GM23338 (cell line): ENCODE measurements around the gene RPL22. TPM values are rescaled to one million over a fixed set of nuclear protein-coding genes. Genes with fewer than 3 reads are reported as not detected.

Source experiments
- ATAC-seq: fragments of 200-7000 bp; cut with Tn5 transposase; 3 replicates; pipeline ENCODE4 v1.9.1; 2020
- DNase-seq: peaks from one replicate; pipeline ENCODE4 v3.0.0-alpha.2; 2015; ENCODE audit warnings: low spot score
- H2AFZ ChIP-seq: fragments of 200-600 bp; sonication (generic); 2 replicates; pipeline ENCODE4 v1.8.0; 2016; ENCODE audit warnings: antibody characterized with exemption, mild to moderate bottlenecking, moderate library complexity
- H3F3A ChIP-seq: fragments of 200-600 bp; sonication (generic); replicated peaks from 2 replicates; pipeline ENCODE4 v1.8.0; 2017; ENCODE audit warnings: antibody characterized with exemption, mixed run types, low read depth
- H3K27ac ChIP-seq: fragments of 200-600 bp; sonication (generic); 2 replicates; pipeline ENCODE4 v1.6.1; 2016; ENCODE audit warnings: low read depth
- H3K27me3 ChIP-seq: fragments of 200-600 bp; sonication (generic); 2 replicates; pipeline ENCODE4 v1.8.0; 2016; ENCODE audit warnings: mild to moderate bottlenecking, mixed run types, moderate library complexity; ENCODE audit not compliant: insufficient read depth
- H3K36me3 ChIP-seq: fragments of 200-600 bp; sonication (generic); 2 replicates; pipeline ENCODE4 v1.8.0; 2016; ENCODE audit warnings: mild to moderate bottlenecking; ENCODE audit not compliant: insufficient read depth
- H3K4me1 ChIP-seq: fragments of 200-600 bp; sonication (generic); 2 replicates; pipeline ENCODE4 v1.8.0; 2016; ENCODE audit warnings: mild to moderate bottlenecking, moderate library complexity; ENCODE audit not compliant: insufficient read depth
- H3K4me2 ChIP-seq: fragments of 200-600 bp; sonication (generic); 2 replicates; pipeline ENCODE4 v1.7.1; 2017; ENCODE audit warnings: mixed run types
- H3K4me3 ChIP-seq: fragments of 200-600 bp; sonication (generic); 2 replicates; pipeline ENCODE4 v1.6.1; 2016; ENCODE audit warnings: mixed run types
- H3K79me2 ChIP-seq: fragments of 200-600 bp; sonication (generic); replicated peaks from 2 replicates; pipeline ENCODE4 v1.8.0; 2017; ENCODE audit warnings: mild to moderate bottlenecking; ENCODE audit not compliant: insufficient read depth
- H3K9me2 ChIP-seq: fragments of 200-600 bp; sonication (generic); 2 replicates; pipeline ENCODE4 v1.8.0; 2017; ENCODE audit not compliant: insufficient read depth
- H4K20me1 ChIP-seq: fragments of 200-600 bp; sonication (generic); replicated peaks from 2 replicates; pipeline ENCODE4 v1.8.0; 2017; ENCODE audit warnings: mild to moderate bottlenecking; ENCODE audit not compliant: insufficient read depth
- H3K27ac Mint-ChIP-seq: 2 replicates; pipeline ENCODE4 v1.8.0; 2020; ENCODE audit warnings: inconsistent platforms, mild to moderate bottlenecking, moderate library complexity, mixed read lengths
- H3K27me3 Mint-ChIP-seq: 3 replicates; pipeline ENCODE4 v1.8.0; 2022; ENCODE audit warnings: low read depth, mild to moderate bottlenecking, moderate library complexity, mixed read lengths, inconsistent platforms; ENCODE audit not compliant: insufficient read depth, poor library complexity
- H3K36me3 Mint-ChIP-seq: 3 replicates; pipeline ENCODE4 v1.8.0; 2021; ENCODE audit warnings: low read depth, mild to moderate bottlenecking, inconsistent platforms, moderate library complexity, mixed read lengths
- H3K4me1 Mint-ChIP-seq: 3 replicates; pipeline ENCODE4 v1.8.0; 2020; ENCODE audit warnings: mild to moderate bottlenecking, inconsistent platforms, mixed read lengths
- H3K4me3 Mint-ChIP-seq: 3 replicates; pipeline ENCODE4 v1.8.0; 2021; ENCODE audit warnings: moderate library complexity, mild to moderate bottlenecking, inconsistent platforms, mixed read lengths
- H3K9me3 Mint-ChIP-seq: 3 replicates; pipeline ENCODE4 v1.8.0; 2020; ENCODE audit warnings: moderate library complexity, mild to moderate bottlenecking, inconsistent platforms, mixed read lengths
- CREB1 ChIP-seq: fragments of 250-450 bp; sonication (Bioruptor Pico); IDR thresholded peaks from 2 replicates; pipeline ENCODE4 v1.5.0; 2020; ENCODE audit warnings: low read depth, mild to moderate bottlenecking, moderate library complexity
- EZH2 ChIP-seq: fragments of 200-600 bp; sonication (generic); IDR thresholded peaks from one replicate; pipeline ENCODE4 v1.8.0; 2017; ENCODE audit warnings: antibody characterized with exemption, mild to moderate bottlenecking, low read depth; ENCODE audit not compliant: unreplicated experiment
- EZH2phosphoT487 ChIP-seq: fragments of 200-600 bp; sonication (generic); IDR thresholded peaks from one replicate; pipeline ENCODE4 v1.8.1; 2018; ENCODE audit warnings: antibody characterized with exemption; ENCODE audit not compliant: unreplicated experiment
- JUNB ChIP-seq: IDR thresholded peaks from one replicate; pipeline ENCODE4 v1.6.1; 2016; ENCODE audit warnings: antibody characterized with exemption; ENCODE audit not compliant: unreplicated experiment
- NANOG ChIP-seq: IDR thresholded peaks from 2 replicates; pipeline ENCODE4 v1.6.1; 2016; ENCODE audit warnings: antibody characterized with exemption, borderline replicate concordance
- POLR2AphosphoS5 ChIP-seq: IDR thresholded peaks from 2 replicates; pipeline ENCODE4 v1.6.1; 2016; ENCODE audit warnings: antibody characterized with exemption, low read depth
- STAT1 ChIP-seq: IDR thresholded peaks from one replicate; pipeline ENCODE4 v1.6.1; 2016; ENCODE audit warnings: antibody characterized with exemption; ENCODE audit not compliant: unreplicated experiment
- ZNF114 ChIP-seq: fragments of 250-450 bp; sonication (Bioruptor Pico); IDR thresholded peaks from 2 replicates; pipeline ENCODE4 v1.5.0; 2020; ENCODE audit warnings: mild to moderate bottlenecking, moderate library complexity
- ZNF331 ChIP-seq: fragments of 250-450 bp; sonication (Bioruptor Pico); IDR thresholded peaks from 2 replicates; pipeline ENCODE4 v1.5.0; 2020; ENCODE audit warnings: low read depth, mild to moderate bottlenecking, moderate library complexity
- polyA plus RNA-seq: library from polyadenylated mRNA; unstranded; fragments of >200 nt; fragmentation: Nextera tagmentation; extraction: Ambion mirVana; gene quantifications from 2 replicates; pipeline ENCODE4 v1.2.1, GENCODE V29; 2016
- total RNA-seq: library from RNA; depleted of rRNA; stranded (reverse); fragments of >200 nt; shearing (Covaris generic); gene quantifications from 2 replicates; pipeline ENCODE4 v1.2.3, GENCODE V29; 2014
- TF ChIP-seq, protein P1 (sequence below): IDR thresholded peaks from 2 replicates; pipeline ENCODE4 v1.6.1; 2016; ENCODE audit warnings: antibody characterized with exemption
- TF ChIP-seq, protein P2 (sequence below): IDR thresholded peaks from one replicate; pipeline ENCODE4 v1.6.1; 2018; ENCODE audit warnings: antibody characterized with exemption; ENCODE audit not compliant: unreplicated experiment

The RPL22 gene
- total and polyA plus RNA-seq, 2 experiments from 2014 or later = 145 to 818 TPM

DNA sequence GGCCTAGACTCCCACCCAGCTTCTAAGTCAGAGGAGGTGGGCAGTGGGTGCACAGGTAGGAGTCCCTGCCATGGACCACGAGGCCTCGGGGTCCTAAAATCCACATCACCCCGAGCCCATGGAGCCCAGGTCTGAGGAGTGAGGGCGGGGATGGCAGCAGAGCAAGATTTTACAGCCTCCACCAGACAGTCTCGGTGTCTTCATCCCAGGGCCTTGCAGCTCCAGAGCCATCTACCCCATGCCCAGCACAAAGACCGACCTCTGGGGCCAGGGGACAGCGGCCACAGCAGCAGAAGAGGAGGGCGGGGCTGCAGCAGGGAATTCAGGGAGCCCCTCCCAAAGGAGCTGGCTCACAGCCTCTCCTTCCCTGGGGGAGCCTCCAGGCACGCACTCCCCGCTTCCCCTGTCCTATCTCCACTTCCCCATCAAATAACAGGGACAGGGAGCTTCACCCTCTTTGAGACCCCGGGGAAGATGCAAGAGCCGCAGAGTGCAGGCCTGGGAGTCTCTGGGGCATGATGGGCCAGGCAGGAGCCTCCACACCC lies 33.9 kb downstream of the RPL22 start (continued):
- TF ChIP-seq, protein P1, sequence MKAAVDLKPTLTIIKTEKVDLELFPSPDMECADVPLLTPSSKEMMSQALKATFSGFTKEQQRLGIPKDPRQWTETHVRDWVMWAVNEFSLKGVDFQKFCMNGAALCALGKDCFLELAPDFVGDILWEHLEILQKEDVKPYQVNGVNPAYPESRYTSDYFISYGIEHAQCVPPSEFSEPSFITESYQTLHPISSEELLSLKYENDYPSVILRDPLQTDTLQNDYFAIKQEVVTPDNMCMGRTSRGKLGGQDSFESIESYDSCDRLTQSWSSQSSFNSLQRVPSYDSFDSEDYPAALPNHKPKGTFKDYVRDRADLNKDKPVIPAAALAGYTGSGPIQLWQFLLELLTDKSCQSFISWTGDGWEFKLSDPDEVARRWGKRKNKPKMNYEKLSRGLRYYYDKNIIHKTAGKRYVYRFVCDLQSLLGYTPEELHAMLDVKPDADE = no peak
- no peak for TF ChIP-seq STAT1
- TF ChIP-seq ZNF331 (CRISPR knock-in tag) = no peak
- TF ChIP-seq JUNB = no peak
- TF ChIP-seq, protein P2, sequence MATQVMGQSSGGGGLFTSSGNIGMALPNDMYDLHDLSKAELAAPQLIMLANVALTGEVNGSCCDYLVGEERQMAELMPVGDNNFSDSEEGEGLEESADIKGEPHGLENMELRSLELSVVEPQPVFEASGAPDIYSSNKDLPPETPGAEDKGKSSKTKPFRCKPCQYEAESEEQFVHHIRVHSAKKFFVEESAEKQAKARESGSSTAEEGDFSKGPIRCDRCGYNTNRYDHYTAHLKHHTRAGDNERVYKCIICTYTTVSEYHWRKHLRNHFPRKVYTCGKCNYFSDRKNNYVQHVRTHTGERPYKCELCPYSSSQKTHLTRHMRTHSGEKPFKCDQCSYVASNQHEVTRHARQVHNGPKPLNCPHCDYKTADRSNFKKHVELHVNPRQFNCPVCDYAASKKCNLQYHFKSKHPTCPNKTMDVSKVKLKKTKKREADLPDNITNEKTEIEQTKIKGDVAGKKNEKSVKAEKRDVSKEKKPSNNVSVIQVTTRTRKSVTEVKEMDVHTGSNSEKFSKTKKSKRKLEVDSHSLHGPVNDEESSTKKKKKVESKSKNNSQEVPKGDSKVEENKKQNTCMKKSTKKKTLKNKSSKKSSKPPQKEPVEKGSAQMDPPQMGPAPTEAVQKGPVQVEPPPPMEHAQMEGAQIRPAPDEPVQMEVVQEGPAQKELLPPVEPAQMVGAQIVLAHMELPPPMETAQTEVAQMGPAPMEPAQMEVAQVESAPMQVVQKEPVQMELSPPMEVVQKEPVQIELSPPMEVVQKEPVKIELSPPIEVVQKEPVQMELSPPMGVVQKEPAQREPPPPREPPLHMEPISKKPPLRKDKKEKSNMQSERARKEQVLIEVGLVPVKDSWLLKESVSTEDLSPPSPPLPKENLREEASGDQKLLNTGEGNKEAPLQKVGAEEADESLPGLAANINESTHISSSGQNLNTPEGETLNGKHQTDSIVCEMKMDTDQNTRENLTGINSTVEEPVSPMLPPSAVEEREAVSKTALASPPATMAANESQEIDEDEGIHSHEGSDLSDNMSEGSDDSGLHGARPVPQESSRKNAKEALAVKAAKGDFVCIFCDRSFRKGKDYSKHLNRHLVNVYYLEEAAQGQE = no peak
- no peak for TF ChIP-seq POLR2AphosphoS5

DNA sequence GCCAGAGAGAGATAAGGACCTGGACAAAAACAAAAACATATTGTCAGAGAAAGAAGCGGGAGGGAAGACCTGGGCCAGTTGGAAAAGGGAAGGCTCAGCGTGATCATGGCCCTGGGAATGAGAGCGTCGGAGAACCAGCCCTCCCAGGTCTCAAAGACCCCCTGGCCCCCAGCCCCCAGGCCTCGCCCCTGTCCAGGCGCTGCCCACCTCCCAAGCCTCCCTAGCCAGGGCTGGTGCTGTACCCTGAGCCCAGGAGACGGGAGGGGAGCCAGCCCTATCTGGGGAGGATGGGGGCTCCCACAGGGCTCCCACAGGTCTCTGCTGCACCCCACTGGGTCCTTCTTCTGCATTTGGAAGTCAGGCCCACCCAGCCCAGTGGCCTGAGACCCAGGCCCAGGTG lies 34.4 kb downstream of the RPL22 start:
- no peak overlapping the region for H3K4me3 Mint-ChIP-seq
- Histone ChIP-seq H3K36me3 (no peaks in the 10 kb centered on the region), H3K4me3 (no peak overlapping the region), H4K20me1 (no peaks in the 10 kb centered on the region), H3K79me2 (no peaks in the 10 kb centered on the region), H3F3A (peaks cover 6% of the 10 kb centered on the region; the same call in 1 of the 2 replicates), H3K4me2 (no peak overlapping the region), H2AFZ (no peak overlapping the region), H3K9me2 (no peaks in the 10 kb centered on the region), H3K27me3 (no peaks in the 10 kb centered on the region), H3K27ac (no peak overlapping the region), H3K4me1 (peaks cover 3% of the 10 kb centered on the region; the same call in 1 of the 2 replicates)
- ATAC-seq (no peak), DNase-seq (no peak)
- peaks cover 17% of the 10 kb centered on the region for H3K27me3 Mint-ChIP-seq
- H3K36me3 Mint-ChIP-seq = no peaks in the 10 kb centered on the region
- no peak overlapping the region for H3K27ac Mint-ChIP-seq
- no peak for TF ChIP-seq JUNB
- no peak for TF ChIP-seq NANOG
- no peak for TF ChIP-seq ZNF114 (CRISPR knock-in tag)
- TF ChIP-seq ZNF331 (CRISPR knock-in tag) = no peak
- no peak for TF ChIP-seq EZH2
- TF ChIP-seq, protein P2 = no peak
- no peak for TF ChIP-seq POLR2AphosphoS5
- no peak for TF ChIP-seq STAT1
- no peak for TF ChIP-seq EZH2phosphoT487
- no peak for TF ChIP-seq CREB1 (CRISPR knock-in tag)
- TF ChIP-seq, protein P1 = no peak
- peaks cover 16% of the 10 kb centered on the region for H3K4me1 Mint-ChIP-seq
- no peaks in the 10 kb centered on the region for H3K9me3 Mint-ChIP-seq
